GM19324 (cell line): ENCODE measurements around the gene NCCRP1.
"Not testable (repeated sequence)": the region's sequence is repeated elsewhere in the genome, so short reads cannot be mapped to it uniquely, and the experiment has no call there.

Source experiments
- ATAC-seq: cut with Tn5 transposase; IDR thresholded peaks from one replicate; pipeline ENCODE4 v1.9.1; 2021; ENCODE audit warnings: mild to moderate bottlenecking, moderate library complexity; ENCODE audit not compliant: unreplicated experiment, low FRiP score

The NCCRP1 gene

DNA sequence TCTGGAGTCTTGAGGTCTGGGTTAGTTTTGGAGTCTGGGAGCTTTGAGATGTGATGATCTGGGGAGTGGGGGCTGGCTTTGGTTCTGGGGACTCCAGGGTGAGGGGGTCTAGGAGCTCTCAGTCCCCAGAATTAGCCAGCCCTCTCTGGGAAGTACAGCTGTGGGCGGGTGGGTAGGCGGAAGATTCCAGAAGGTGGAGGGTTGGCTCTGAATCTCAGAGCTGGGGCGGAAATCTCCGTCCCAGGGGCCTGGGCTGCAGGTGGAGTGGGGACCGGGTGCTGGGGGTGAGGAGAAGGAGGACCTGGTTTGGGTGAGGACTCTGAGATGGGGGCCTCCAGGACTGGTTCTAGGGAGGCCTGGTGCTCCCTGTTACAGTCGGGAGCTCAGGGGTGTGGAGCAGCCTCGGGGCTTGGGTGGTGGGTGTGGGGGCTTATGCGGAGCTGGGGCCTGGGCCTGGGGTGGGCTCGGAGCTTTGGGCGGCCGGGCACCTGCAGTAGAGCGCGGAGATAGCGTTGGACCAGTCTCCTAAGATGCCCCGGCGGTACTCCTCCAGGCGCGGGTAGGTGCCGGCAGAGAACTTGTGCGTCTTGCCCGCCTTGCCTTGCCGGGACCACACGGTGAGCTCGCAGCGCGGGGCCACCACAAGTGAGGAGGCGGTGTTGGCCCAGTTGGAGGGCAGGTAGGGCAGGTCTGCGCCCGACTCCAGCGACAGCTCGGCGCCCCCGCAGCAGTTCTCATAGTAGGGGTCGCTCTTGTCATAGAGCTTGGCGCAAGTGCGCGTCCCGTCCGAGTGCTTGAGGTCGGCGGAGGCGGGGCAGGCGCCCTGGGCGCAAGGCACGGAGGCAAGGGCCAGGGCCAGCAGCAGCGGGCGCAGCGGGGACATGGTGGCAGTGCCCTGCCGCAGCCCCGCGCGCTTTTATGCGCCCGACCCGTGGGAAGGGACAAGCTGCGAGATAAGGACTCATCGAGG, 6.9 kb downstream of the NCCRP1 start, which contains the start of gene SYCN:
SYCN (minus strand) TSS at position 892 of the 970 bp plus-strand sequence; CDS start at position 883, 9 bp downstream.
- no peak for ATAC-seq

DNA sequence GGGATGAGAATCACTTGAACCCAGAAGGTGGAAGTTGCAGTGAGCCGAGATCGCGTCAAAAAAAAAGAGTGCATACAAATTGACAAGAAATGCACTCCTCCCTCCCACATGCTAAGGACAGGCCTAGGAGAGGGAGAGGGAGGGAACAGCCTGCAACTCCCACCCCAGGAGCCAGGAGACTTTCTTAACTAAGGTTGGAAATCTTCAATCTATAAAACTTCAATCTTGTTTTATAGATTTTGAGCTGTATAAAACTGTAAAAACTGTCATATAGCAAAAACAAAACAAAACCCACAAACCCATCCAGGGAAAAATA, 8.6 kb downstream of the NCCRP1 start:
- ATAC-seq = no peak

DNA sequence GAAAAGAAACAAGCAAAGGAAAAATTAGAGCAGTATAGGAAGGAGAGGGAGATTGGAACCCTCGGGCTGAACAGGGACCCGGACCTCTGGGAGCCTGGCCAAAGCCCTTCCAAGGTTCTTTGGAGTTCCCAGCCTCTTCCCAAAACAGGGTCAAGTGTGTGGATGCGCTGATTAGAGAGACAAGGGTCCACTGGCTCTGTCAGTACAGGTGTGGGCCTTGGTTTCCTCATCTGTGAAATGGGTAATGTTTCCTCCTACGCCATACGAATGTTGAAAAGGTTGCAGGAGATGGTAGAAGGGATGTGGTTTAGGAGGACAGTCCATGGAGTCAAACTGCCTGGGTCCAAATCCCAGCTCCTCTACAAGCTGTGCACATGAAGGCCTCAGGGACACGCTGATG, 9.4 kb downstream of the NCCRP1 start:
- ATAC-seq = no peak

- no peak for ATAC-seq
These were observed 10.6 kb downstream of the NCCRP1 start for GRCh38 chr19:39207293-39207836.

- no peak for ATAC-seq
These were observed 11.5 kb downstream of the NCCRP1 start for GRCh38 chr19:39208175-39208795.

DNA sequence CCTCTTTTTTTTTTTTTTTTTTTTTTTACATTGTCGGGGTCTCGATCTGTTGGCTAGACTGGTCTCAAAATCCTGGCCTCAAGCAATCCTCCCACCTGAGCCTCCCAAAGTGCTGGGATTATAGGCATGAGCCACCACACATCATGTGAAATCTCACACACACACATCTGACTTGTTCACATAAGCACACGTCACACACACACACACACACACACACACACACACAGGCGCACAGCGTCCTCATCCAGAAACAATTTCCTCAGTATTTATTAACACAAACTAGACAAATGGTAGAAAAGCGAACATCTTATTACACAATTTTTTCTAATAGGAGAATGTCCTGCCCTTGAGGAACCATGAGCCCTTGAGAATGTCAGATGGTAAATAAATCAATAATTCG, 12.4 kb downstream of the NCCRP1 start:
- ATAC-seq = no peak

DNA sequence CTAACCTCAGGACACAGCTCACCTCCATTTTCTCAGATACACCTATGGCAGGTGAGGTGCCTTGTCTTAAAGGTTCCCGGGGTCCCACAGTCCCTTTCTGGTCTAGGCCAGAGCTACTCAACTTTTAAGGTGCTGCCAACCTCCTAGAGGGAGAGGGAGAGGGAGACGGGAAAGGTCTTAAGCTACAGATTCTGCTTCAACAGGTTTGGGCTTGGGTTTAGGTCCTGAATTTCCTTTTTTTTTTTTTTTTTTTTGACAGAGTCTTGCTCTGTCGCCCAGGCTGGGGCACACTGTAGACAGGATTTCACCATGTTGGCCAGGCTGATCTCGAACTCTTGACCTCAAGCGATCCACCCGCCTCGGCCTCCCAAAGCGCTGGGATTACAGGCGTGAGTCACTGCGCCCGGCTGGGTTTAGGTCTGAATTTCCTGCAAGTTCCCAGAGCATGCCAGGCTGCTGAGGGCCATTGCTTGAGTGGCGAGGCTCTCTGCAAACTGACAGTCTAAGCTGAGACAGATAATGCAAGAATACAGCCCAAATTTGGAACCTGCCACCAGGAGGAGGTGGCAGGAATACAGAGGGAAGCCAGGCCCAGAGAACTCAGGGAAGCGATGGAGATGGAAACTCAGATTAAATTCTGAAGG, 15.1 kb downstream of the NCCRP1 start:
- ATAC-seq = no peak

DNA sequence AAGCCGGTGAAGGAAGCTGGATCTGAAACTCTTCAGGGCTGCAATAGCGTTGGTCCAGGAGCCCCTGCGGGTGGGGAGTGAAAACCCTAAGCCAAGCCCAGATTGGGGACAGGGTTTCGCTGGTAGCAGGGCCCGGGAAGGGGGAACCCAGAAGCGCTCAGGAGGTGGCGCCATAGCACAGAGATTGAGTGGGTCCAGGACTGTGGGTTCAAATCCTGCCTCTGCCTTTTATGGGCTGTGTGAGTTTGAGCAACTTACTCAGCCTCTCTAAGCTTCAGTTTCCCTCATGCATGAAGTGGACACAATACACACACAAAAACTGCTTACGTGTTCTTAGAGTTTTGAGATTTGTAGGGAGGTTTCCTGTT, 15.6 kb downstream of the NCCRP1 start:
- ATAC-seq = no peak

- ATAC-seq = not testable (repeated sequence)
These were observed 18.6 kb downstream of the NCCRP1 start for GRCh38 chr19:39215323-39215722.

DNA sequence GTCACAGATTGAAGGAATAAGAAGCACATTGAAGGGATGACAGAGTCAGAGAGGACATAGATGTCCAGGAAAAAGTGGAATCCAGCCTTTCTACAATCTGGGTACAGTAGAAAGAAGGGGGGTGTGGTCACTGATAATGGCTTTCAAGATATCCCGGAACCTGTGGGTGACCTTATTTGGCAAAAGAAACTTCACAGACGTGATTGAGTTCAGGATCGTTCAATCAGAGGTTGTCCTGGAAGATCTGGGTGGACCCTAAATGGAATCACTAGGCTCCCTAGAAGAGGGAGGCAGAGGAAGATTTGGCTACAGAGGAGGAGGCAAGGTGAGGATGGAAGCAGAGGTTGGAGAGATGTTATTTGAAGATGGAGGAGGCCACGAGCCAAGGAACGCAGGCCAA, 20.3 kb downstream of the NCCRP1 start:
- ATAC-seq = no peak

GRCh38 chr19:39218230-39219007, 21.7 kb downstream of the NCCRP1 start:
- no peak for ATAC-seq

GRCh38 chr19:39219108-39219507, 22.3 kb downstream of the NCCRP1 start:
- not testable (repeated sequence) for ATAC-seq

DNA sequence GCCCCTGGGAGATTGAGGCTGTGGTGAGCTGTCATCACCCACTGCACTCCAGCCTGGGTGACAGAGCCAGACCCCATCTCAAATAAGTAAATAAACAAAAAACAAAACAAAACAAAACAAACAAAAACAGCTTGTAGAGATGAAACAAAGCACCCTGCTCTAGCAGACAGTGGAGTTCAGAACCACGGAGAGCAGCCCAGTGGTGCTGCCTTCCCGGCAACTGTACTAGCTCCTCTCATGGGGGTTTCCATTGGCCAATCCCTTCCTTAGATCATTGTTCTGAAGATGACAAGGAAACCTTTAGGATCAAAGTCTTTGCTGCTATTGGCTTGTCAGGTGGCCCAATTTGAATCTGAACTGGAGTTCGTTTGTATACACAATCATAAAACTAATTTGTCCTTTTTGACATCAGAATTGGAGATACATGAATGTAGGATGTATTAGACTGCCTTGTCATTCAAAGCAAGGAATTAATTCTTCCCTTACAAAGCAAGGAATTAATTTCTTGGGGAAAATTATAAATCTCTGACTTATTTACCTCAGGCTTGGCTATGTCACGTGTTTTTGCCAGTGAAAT, 27.0 kb downstream of the NCCRP1 start:
- no peak for ATAC-seq

GRCh38 chr19:39224910-39225309, 28.1 kb downstream of the NCCRP1 start:
- ATAC-seq = no peak

- ATAC-seq = no peak
These were observed 33.5 kb downstream of the NCCRP1 start for GRCh38 chr19:39230096-39230764.

DNA sequence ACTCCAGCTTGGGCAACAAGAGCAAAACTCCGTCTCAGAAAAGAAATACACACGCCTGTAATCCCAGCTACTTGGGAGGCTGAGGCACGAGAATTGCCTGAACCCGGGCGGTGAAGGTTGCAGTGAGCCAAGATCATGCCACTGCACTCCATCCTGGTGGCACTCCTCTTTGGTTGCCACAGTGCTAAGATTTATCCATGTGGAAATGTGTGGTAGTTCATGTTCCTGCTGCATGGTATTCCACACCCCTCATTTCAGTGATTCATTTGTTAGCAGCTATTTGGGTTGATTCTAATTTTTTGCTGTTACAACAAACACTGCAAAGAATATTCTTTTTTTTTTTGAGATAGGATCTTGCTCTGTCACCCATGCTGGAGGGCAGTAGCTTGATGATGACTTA, 35.9 kb downstream of the NCCRP1 start:
- ATAC-seq = no peak

DNA sequence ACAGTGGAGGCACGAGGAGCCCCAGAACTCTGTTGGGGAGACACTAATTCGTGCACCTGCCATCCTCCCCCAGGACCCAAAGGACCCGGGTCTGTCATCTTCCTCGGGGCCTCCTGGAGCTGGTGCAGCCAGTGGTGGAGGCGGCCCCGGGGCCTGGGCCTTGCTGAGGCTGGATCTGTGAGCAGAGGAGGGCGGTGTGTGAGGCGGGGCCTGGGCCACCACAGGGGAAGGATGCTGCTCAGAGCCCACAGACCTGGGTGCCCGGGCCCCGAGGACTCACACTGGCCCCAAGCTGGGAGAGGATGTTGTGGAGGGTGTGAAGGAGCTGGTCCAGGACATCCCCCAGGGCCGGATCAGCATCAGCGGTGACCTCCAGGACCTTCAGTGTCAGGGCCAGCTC, 39.8 kb downstream of the NCCRP1 start:
- ATAC-seq = no peak

GRCh38 chr19:39237200-39238184, 40.7 kb downstream of the NCCRP1 start:
- ATAC-seq = peak; percentile 65
